ENCODE results near the gene GTPBP1.

The GTPBP1 gene

DNA sequence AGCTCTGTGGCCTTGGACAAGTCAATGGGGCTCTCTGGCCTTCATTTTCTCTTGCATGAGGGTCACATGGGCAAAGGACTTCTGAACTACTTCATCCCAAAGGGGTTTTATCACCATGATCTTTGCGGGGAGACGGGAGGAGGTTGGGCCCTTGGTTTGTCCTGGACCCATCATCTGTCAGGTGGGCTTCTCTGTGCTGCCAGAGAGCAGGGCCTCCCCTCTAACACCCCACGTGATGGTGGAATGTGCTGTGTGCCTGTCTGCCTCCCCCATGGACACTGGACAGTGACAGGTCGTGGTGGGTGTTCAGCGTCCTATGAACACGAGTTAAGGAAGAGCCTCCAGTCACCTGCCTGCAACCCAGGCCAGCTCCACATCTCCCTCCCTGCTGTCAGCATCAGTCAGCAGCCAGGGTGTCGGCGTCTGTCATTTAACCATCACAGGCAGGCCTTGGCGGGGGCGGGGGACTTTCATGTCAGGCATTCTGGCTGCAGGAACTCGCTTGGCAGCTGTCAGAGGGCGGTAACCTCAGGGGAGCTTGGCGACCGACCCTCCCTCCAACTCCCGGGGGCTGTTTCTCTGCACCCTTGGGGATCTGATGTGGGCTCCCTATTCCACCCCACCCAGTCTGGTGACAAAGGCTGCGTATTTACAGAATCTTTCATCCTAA, 52.7 kb downstream of the GTPBP1 start:
- no peaks in the 10 kb centered on the region for H3K36me3 ChIP-seq (ENCODE audit: control insufficient read depth in 2 of 2, insufficient read depth in 2 of 2, low read length in 2 of 2)
- H3K27ac ChIP-seq (ENCODE audit: low read depth in 2 of 2, low read length in 2 of 2), result no peak overlapping the region
- H3K27me3 ChIP-seq (ENCODE audit: control insufficient read depth in 2 of 2, insufficient read depth in 2 of 2, low read length in 2 of 2), result no peaks in the 10 kb centered on the region
- no peak overlapping the region for H3K9ac ChIP-seq (ENCODE audit: low read depth in 1 of 2, low read length in 2 of 2)
- no peaks in the 10 kb centered on the region for H3K9me3 ChIP-seq (ENCODE audit: control insufficient read depth in 2 of 2, low read length in 2 of 2)
- no peak overlapping the region for H3K4me3 ChIP-seq (ENCODE audit: low read length in 2 of 2)
- peaks cover 20 to 25% of the 10 kb centered on the region in 2 donors for H3K4me1 ChIP-seq (ENCODE audit: control insufficient read depth in 2 of 2, insufficient read depth in 2 of 2, low read length in 2 of 2)

- no peak overlapping the region for H3K27ac ChIP-seq (ENCODE audit: low read depth in 2 of 2, low read length in 2 of 2)
These were observed 53.3 kb downstream of the GTPBP1 start for GRCh38 chr22:38759005-38759404.

DNA sequence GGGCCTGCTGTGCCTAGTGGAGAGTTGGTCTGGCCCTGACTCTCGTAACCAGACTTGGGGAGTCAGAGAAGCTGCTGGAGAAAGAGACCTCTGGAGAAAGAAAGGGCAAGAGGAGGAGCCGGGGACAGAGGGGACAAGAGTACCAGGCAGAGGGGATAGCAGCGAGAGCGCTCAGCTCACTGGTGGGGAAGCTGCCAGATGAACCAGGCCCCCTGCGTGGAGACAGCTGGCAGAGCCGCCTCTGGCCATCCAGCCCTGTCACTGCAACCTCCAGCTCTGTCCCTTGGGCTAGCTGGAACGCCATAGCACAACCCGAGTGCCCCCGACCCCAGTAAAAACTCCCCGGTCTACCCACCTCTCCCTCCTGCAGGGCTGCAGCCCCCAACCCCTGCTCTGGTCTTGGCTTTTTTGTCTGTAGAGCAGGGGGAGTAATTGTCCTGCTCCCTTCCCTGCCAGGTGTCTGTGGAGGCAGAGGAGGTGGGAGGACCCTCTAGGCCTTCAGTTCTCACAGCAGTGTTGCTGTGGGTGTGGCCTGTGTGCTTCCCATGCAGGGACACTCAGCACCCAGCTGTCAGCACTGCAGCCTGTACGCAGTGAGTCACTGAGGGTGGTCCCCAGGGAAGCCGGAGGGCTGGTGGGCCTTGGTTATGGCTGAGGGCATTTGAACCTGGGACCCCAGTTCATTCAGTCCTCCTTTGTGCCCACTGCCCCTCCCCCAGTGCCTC, 54.9 kb downstream of the GTPBP1 start:
- H3K36me3 ChIP-seq (ENCODE audit: control insufficient read depth in 2 of 2, insufficient read depth in 2 of 2, low read length in 2 of 2), result no peaks in the 10 kb centered on the region
- no peak overlapping the region for H3K9ac ChIP-seq (ENCODE audit: low read depth in 1 of 2, low read length in 2 of 2)
- no peaks in the 10 kb centered on the region for H3K27me3 ChIP-seq (ENCODE audit: control insufficient read depth in 2 of 2, insufficient read depth in 2 of 2, low read length in 2 of 2)
- no peak overlapping the region for H3K27ac ChIP-seq (ENCODE audit: low read depth in 2 of 2, low read length in 2 of 2)
- H3K4me3 ChIP-seq (ENCODE audit: low read length in 2 of 2), result no peak overlapping the region
- H3K4me1 ChIP-seq (ENCODE audit: control insufficient read depth in 2 of 2, insufficient read depth in 2 of 2, low read length in 2 of 2), result peaks cover 8 to 10% of the 10 kb centered on the region in 2 donors
- no peaks in the 10 kb centered on the region for H3K9me3 ChIP-seq (ENCODE audit: control insufficient read depth in 2 of 2, low read length in 2 of 2)

More at GRCh38 chr22:38759005-38759404, 53.3 kb downstream of the GTPBP1 start:
- H3K9ac ChIP-seq (ENCODE audit: low read depth in 1 of 2, low read length in 2 of 2), result no peak overlapping the region
- H3K27me3 ChIP-seq (ENCODE audit: control insufficient read depth in 2 of 2, insufficient read depth in 2 of 2, low read length in 2 of 2), result no peaks in the 10 kb centered on the region
- peaks cover 18 to 19% of the 10 kb centered on the region in 2 donors for H3K4me1 ChIP-seq (ENCODE audit: control insufficient read depth in 2 of 2, insufficient read depth in 2 of 2, low read length in 2 of 2)
- H3K36me3 ChIP-seq (ENCODE audit: control insufficient read depth in 2 of 2, insufficient read depth in 2 of 2, low read length in 2 of 2), result no peaks in the 10 kb centered on the region
- H3K4me3 ChIP-seq (ENCODE audit: low read length in 2 of 2), result no peak overlapping the region
- H3K9me3 ChIP-seq (ENCODE audit: control insufficient read depth in 2 of 2, low read length in 2 of 2), result no peaks in the 10 kb centered on the region

DNA sequence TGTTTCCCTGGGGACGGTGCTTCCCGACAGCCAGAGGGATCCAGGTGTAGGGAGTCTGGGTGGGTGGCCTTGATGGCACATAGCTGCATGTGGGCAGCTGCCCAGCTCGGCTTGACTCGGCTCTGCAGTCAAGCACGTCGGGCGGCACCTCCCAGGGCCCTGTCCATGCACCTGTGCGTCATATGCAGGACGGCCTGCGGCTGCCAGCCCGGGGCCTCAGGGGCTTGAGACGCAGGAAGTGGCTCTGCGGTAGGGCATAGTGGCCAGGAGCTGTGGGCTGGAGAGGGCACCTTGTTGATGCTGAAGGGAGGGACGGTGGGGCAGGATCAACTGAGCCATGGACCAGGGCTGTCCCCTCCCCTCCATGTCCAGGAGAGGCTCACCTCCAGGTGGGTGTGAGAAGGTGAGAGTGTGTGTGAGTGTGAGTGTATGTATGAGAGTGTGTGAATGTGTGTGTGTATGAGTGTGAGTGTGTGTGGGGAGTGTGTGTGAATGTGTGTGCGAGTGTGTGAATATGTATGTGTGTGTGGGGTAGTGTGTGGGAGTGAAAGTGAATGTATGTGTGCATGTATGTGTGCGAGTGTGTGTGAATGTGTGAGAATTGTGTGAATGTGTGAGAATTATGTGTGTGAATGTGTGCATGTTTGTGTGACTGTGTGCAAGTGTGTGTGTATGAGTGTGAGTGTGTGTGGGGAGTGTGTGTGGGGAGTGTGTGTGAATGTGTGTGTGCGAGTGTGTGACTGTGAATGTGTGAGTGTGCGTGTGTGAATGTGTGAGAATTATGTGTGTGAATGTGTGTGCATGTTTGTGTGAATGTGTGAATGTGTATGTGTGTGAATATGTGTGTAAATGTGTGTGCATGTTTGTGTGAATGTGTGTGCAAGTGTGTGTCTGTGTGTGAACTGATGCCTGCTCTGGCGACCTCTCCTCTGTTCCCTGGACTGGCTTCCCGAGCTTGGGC, 55.7 kb downstream of the GTPBP1 start:
- H3K36me3 ChIP-seq (ENCODE audit: control insufficient read depth in 2 of 2, insufficient read depth in 2 of 2, low read length in 2 of 2), result no peaks in the 10 kb centered on the region
- H3K4me3 ChIP-seq (ENCODE audit: low read length in 2 of 2), result no peak overlapping the region
- H3K4me1 ChIP-seq (ENCODE audit: control insufficient read depth in 2 of 2, insufficient read depth in 2 of 2, low read length in 2 of 2), result peaks cover 6 to 8% of the 10 kb centered on the region in 2 donors
- H3K9ac ChIP-seq (ENCODE audit: low read depth in 1 of 2, low read length in 2 of 2), result no peak overlapping the region
- H3K27me3 ChIP-seq (ENCODE audit: control insufficient read depth in 2 of 2, insufficient read depth in 2 of 2, low read length in 2 of 2), result no peaks in the 10 kb centered on the region
- no peak overlapping the region for H3K27ac ChIP-seq (ENCODE audit: low read depth in 2 of 2, low read length in 2 of 2)
- H3K9me3 ChIP-seq (ENCODE audit: control insufficient read depth in 2 of 2, low read length in 2 of 2), result no peaks in the 10 kb centered on the region

DNA sequence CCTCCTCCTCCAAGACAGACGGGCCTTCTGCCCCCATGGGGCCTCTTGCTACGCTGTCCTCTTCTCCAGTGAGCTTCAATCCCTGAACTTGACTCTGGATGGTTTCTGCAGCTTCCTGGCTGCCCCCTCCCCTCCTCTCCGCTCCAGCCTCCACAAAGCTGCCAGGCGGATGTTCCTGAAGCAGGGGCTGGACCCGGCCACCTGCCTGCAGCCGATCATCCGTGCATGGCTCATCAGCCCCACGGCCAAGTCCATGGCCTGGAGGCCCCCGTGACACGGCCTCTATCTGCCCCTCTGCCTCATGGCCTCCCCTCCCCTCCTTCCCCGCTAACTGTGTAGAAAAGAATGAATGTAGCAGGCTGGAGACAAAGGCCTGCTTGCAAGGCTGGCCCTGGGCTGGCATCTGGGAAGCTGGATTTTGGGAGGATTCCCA, 56.8 kb downstream of the GTPBP1 start:
- peaks cover 0 to 3% of the 10 kb centered on the region in 2 donors for H3K4me1 ChIP-seq (ENCODE audit: control insufficient read depth in 2 of 2, insufficient read depth in 2 of 2, low read length in 2 of 2)
- H3K9ac ChIP-seq (ENCODE audit: low read depth in 1 of 2, low read length in 2 of 2), result no peak overlapping the region
- H3K4me3 ChIP-seq (ENCODE audit: low read length in 2 of 2), result no peak overlapping the region
- H3K27ac ChIP-seq (ENCODE audit: low read depth in 2 of 2, low read length in 2 of 2), result no peak overlapping the region
- no peaks in the 10 kb centered on the region for H3K9me3 ChIP-seq (ENCODE audit: control insufficient read depth in 2 of 2, low read length in 2 of 2)
- H3K27me3 ChIP-seq (ENCODE audit: control insufficient read depth in 2 of 2, insufficient read depth in 2 of 2, low read length in 2 of 2), result no peaks in the 10 kb centered on the region
- H3K36me3 ChIP-seq (ENCODE audit: control insufficient read depth in 2 of 2, insufficient read depth in 2 of 2, low read length in 2 of 2), result no peaks in the 10 kb centered on the region

GRCh38 chr22:38766076-38766777, 60.5 kb downstream of the GTPBP1 start:
- H3K4me1 ChIP-seq (ENCODE audit: control insufficient read depth in 2 of 2, insufficient read depth in 2 of 2, low read length in 2 of 2), result no peaks in the 10 kb centered on the region
- H3K36me3 ChIP-seq (ENCODE audit: control insufficient read depth in 2 of 2, insufficient read depth in 2 of 2, low read length in 2 of 2), result no peaks in the 10 kb centered on the region
- no peak overlapping the region for H3K9ac ChIP-seq (ENCODE audit: low read depth in 1 of 2, low read length in 2 of 2)
- no peak overlapping the region for H3K27ac ChIP-seq (ENCODE audit: low read depth in 2 of 2, low read length in 2 of 2)
- H3K4me3 ChIP-seq (ENCODE audit: low read length in 2 of 2), result no peak overlapping the region
- no peaks in the 10 kb centered on the region for H3K9me3 ChIP-seq (ENCODE audit: control insufficient read depth in 2 of 2, low read length in 2 of 2)
- H3K27me3 ChIP-seq (ENCODE audit: control insufficient read depth in 2 of 2, insufficient read depth in 2 of 2, low read length in 2 of 2), result no peaks in the 10 kb centered on the region

- H3K9ac ChIP-seq (ENCODE audit: low read depth in 1 of 2, low read length in 2 of 2), result no peak overlapping the region
- H3K4me1 ChIP-seq (ENCODE audit: control insufficient read depth in 2 of 2, insufficient read depth in 2 of 2, low read length in 2 of 2), result no peaks in the 10 kb centered on the region
- H3K36me3 ChIP-seq (ENCODE audit: control insufficient read depth in 2 of 2, insufficient read depth in 2 of 2, low read length in 2 of 2), result no peaks in the 10 kb centered on the region
- H3K27me3 ChIP-seq (ENCODE audit: control insufficient read depth in 2 of 2, insufficient read depth in 2 of 2, low read length in 2 of 2), result no peaks in the 10 kb centered on the region
- H3K9me3 ChIP-seq (ENCODE audit: control insufficient read depth in 2 of 2, low read length in 2 of 2), result no peaks in the 10 kb centered on the region
- no peak overlapping the region for H3K4me3 ChIP-seq (ENCODE audit: low read length in 2 of 2)
- H3K27ac ChIP-seq (ENCODE audit: low read depth in 2 of 2, low read length in 2 of 2), result no peak overlapping the region
These were observed 61.6 kb downstream of the GTPBP1 start for GRCh38 chr22:38767313-38767712.

GRCh38 chr22:38768036-38768435, 62.3 kb downstream of the GTPBP1 start:
- Histone ChIP-seq H3K27me3 (ENCODE audit: control insufficient read depth in 2 of 2, insufficient read depth in 2 of 2, low read length in 2 of 2) (no peaks in the 10 kb centered on the region), H3K27ac (ENCODE audit: low read depth in 2 of 2, low read length in 2 of 2) (no peak overlapping the region), H3K4me1 (ENCODE audit: control insufficient read depth in 2 of 2, insufficient read depth in 2 of 2, low read length in 2 of 2) (no peaks in the 10 kb centered on the region), H3K9me3 (ENCODE audit: control insufficient read depth in 2 of 2, low read length in 2 of 2) (no peaks in the 10 kb centered on the region), H3K4me3 (ENCODE audit: low read length in 2 of 2) (no peak overlapping the region), H3K36me3 (ENCODE audit: control insufficient read depth in 2 of 2, insufficient read depth in 2 of 2, low read length in 2 of 2) (no peaks in the 10 kb centered on the region), H3K9ac (ENCODE audit: low read depth in 1 of 2, low read length in 2 of 2) (no peak overlapping the region)

DNA sequence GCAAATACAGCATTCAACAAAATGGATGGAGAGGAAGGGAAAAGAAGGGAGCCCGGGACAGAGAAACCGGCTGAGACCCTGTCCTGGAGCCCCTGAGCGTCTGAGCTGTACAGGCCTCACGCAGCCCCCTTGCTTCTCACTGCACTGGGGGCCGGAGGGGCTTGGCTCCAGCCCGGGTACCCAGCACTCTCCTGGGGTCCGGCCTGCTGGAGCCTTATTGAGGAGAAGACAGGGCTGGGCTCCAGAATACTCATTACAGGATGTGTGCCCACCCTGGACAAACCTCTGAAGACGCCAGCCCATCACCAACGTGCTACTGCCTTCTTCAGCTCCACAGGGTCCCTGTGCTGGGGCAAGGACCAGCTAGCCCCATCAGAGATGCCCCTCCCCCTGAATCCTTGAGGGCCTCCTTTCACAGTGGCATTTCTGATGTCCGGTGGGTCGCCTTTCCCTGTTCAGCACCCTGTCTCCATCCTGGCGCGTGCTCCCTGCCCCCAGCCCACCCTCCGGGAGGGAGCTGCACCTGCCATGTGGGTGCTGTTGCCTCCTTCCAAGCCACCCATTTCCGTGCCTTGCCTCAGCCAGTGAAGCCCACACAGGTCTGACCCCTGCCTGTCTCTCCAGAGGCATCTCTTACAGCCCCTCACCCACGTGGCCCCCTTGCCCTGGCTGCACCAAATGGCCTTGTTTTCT, 64.7 kb downstream of the GTPBP1 start:
- H3K4me1 ChIP-seq (ENCODE audit: control insufficient read depth in 2 of 2, insufficient read depth in 2 of 2, low read length in 2 of 2), result no peaks in the 10 kb centered on the region
- no peaks in the 10 kb centered on the region for H3K27me3 ChIP-seq (ENCODE audit: control insufficient read depth in 2 of 2, insufficient read depth in 2 of 2, low read length in 2 of 2)
- no peak overlapping the region for H3K9ac ChIP-seq (ENCODE audit: low read depth in 1 of 2, low read length in 2 of 2)
- no peak overlapping the region for H3K27ac ChIP-seq (ENCODE audit: low read depth in 2 of 2, low read length in 2 of 2)
- no peaks in the 10 kb centered on the region for H3K9me3 ChIP-seq (ENCODE audit: control insufficient read depth in 2 of 2, low read length in 2 of 2)
- H3K36me3 ChIP-seq (ENCODE audit: control insufficient read depth in 2 of 2, insufficient read depth in 2 of 2, low read length in 2 of 2), result no peaks in the 10 kb centered on the region
- H3K4me3 ChIP-seq (ENCODE audit: low read length in 2 of 2), result no peak overlapping the region

Measured in mucosa of rectum (tissue), 2 donors.